ENCODE data around the gene PACSIN3. TPM values are rescaled to one million over a fixed set of nuclear protein-coding genes. Genes with fewer than 3 reads are reported as not detected.

The PACSIN3 gene
- polyA plus RNA-seq, 1 donor from 2014 or later = not detected

GRCh38 chr11:47147681-47148080 is 38.6 kb downstream of the PACSIN3 start:
- H3K27me3 ChIP-seq (ENCODE audit: insufficient read depth, low read depth, low read length) = no peaks in the 10 kb centered on the region
- H3K9me3 ChIP-seq (ENCODE audit: low read length) = no peaks in the 10 kb centered on the region
- no peak for TF ChIP-seq RAD21 (conservative IDR thresholded peaks at IDR 0.05)
- TF ChIP-seq TAF1 (IDR thresholded peaks at IDR 0.05; ENCODE audit: low read depth) = no peak
- TF ChIP-seq EP300 (conservative IDR thresholded peaks at IDR 0.05; ENCODE audit: poor library complexity, severe bottlenecking) = no peak
- TF ChIP-seq MXI1 (conservative IDR thresholded peaks at IDR 0.05; ENCODE audit: poor library complexity, severe bottlenecking) = no peak
- no peak for TF ChIP-seq SMC3 (conservative IDR thresholded peaks at IDR 0.05; ENCODE audit: poor library complexity)
- no peaks in the 10 kb centered on the region for H4K20me1 ChIP-seq (ENCODE audit: insufficient read depth)
- H3K9ac ChIP-seq (ENCODE audit: low read length) = no peak overlapping the region
- no peaks in the 10 kb centered on the region for H3F3A ChIP-seq (ENCODE audit: insufficient read depth, low read length, poor library complexity, severe bottlenecking)
- H3K9me2 ChIP-seq (ENCODE audit: insufficient read depth, low read length) = no peaks in the 10 kb centered on the region
- no peaks in the 10 kb centered on the region for H3K79me2 ChIP-seq (replicated peaks; ENCODE audit: insufficient read depth, low read length)
- no peak overlapping the region for H3K27ac ChIP-seq (ENCODE audit: low read length)
- no peak overlapping the region for H3K4me2 ChIP-seq (ENCODE audit: low read length)
- no peak overlapping the region for H3K4me3 ChIP-seq (ENCODE audit: low read length)
- H3K36me3 ChIP-seq (ENCODE audit: insufficient read depth, low read length) = no peaks in the 10 kb centered on the region
- H2AFZ ChIP-seq (ENCODE audit: low read depth, low read length) = no peak overlapping the region

DNA sequence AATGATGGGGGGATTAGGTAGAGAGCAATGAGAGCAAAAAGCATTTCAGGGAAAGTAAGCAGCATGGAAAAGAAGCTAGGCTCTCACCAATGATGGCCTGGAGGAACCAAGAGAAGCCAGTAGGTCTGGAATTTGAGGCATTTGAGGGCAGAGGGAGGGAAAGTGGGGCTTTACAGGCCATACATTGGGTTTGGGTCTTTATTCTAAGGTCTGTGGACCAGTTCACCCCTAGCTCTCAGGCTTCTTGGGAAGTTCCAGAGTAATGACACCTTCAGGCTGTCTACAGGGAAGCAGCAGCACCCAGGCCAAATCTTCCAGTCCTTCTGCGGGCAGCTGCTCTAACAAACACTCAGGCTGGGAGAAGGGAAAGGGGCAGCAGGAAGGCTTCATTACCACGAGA is 39.0 kb downstream of the PACSIN3 start:
- Histone ChIP-seq H3K9me3 (ENCODE audit: low read length) (no peaks in the 10 kb centered on the region), H3K4me2 (ENCODE audit: low read length) (no peak overlapping the region), H3K4me3 (ENCODE audit: low read length) (no peak overlapping the region), H3K9ac (ENCODE audit: low read length) (no peak overlapping the region), H3K9me2 (ENCODE audit: insufficient read depth, low read length) (no peaks in the 10 kb centered on the region), H4K20me1 (ENCODE audit: insufficient read depth) (no peaks in the 10 kb centered on the region), H3F3A (ENCODE audit: insufficient read depth, low read length, poor library complexity, severe bottlenecking) (no peaks in the 10 kb centered on the region), H3K27ac (ENCODE audit: low read length) (no peak overlapping the region), H3K36me3 (ENCODE audit: insufficient read depth, low read length) (no peaks in the 10 kb centered on the region), H2AFZ (ENCODE audit: low read depth, low read length) (no peak overlapping the region), H3K27me3 (ENCODE audit: insufficient read depth, low read depth, low read length) (no peaks in the 10 kb centered on the region), H3K79me2 (replicated peaks; ENCODE audit: insufficient read depth, low read length) (no peaks in the 10 kb centered on the region)
- TF ChIP-seq TAF1 (IDR thresholded peaks at IDR 0.05; ENCODE audit: low read depth) (no peak), EZH2 (IDR thresholded peaks at IDR 0.05; ENCODE audit: borderline replicate concordance, insufficient read depth, low read length, poor library complexity, severe bottlenecking) (no peak)

- no peaks in the 10 kb centered on the region for H3K27me3 ChIP-seq (ENCODE audit: insufficient read depth, low read depth, low read length)
- no peak overlapping the region for H3K9ac ChIP-seq (ENCODE audit: low read length)
- no peak overlapping the region for H3K4me2 ChIP-seq (ENCODE audit: low read length)
- no peaks in the 10 kb centered on the region for H3K9me2 ChIP-seq (ENCODE audit: insufficient read depth, low read length)
- H3K79me2 ChIP-seq (replicated peaks; ENCODE audit: insufficient read depth, low read length) = no peaks in the 10 kb centered on the region
- no peaks in the 10 kb centered on the region for H4K20me1 ChIP-seq (ENCODE audit: insufficient read depth)
- H3F3A ChIP-seq (ENCODE audit: insufficient read depth, low read length, poor library complexity, severe bottlenecking) = no peaks in the 10 kb centered on the region
- H3K4me3 ChIP-seq (ENCODE audit: low read length) = no peak overlapping the region
- no peak overlapping the region for H3K27ac ChIP-seq (ENCODE audit: low read length)
- H2AFZ ChIP-seq (ENCODE audit: low read depth, low read length) = no peak overlapping the region
- TF ChIP-seq CTCF (IDR thresholded peaks at IDR 0.05; ENCODE audit: poor library complexity, severe bottlenecking) (no peak), EZH2 (IDR thresholded peaks at IDR 0.05; ENCODE audit: borderline replicate concordance, insufficient read depth, low read length, poor library complexity, severe bottlenecking) (no peak), REST (IDR thresholded peaks at IDR 0.05; ENCODE audit: borderline replicate concordance) (no peak), TAF1 (IDR thresholded peaks at IDR 0.05; ENCODE audit: low read depth) (no peak), EP300 (conservative IDR thresholded peaks at IDR 0.05; ENCODE audit: poor library complexity, severe bottlenecking) (no peak), MXI1 (conservative IDR thresholded peaks at IDR 0.05; ENCODE audit: poor library complexity, severe bottlenecking) (no peak), RAD21 (conservative IDR thresholded peaks at IDR 0.05) (no peak)
- no peaks in the 10 kb centered on the region for H3K36me3 ChIP-seq (ENCODE audit: insufficient read depth, low read length)
- no peaks in the 10 kb centered on the region for H3K9me3 ChIP-seq (ENCODE audit: low read length)
Measured at GRCh38 chr11:47144541-47144940, 41.7 kb downstream of the PACSIN3 start.
